ENCODE measurements around the gene KCNJ1.

- TF ChIP-seq, protein P1, sequence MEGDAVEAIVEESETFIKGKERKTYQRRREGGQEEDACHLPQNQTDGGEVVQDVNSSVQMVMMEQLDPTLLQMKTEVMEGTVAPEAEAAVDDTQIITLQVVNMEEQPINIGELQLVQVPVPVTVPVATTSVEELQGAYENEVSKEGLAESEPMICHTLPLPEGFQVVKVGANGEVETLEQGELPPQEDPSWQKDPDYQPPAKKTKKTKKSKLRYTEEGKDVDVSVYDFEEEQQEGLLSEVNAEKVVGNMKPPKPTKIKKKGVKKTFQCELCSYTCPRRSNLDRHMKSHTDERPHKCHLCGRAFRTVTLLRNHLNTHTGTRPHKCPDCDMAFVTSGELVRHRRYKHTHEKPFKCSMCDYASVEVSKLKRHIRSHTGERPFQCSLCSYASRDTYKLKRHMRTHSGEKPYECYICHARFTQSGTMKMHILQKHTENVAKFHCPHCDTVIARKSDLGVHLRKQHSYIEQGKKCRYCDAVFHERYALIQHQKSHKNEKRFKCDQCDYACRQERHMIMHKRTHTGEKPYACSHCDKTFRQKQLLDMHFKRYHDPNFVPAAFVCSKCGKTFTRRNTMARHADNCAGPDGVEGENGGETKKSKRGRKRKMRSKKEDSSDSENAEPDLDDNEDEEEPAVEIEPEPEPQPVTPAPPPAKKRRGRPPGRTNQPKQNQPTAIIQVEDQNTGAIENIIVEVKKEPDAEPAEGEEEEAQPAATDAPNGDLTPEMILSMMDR (conservative IDR thresholded peaks at IDR 0.05; ENCODE audit: low read length): no peak
- no peak for TF ChIP-seq EZH2phosphoT487 (IDR thresholded peaks at IDR 0.05; ENCODE audit: borderline replicate concordance, low read depth, low read length)
These were observed 23.8 kb downstream of the KCNJ1 start for GRCh38 chr11:128843198-128843785.
